ENCODE data around the gene MZT1.

DNA sequence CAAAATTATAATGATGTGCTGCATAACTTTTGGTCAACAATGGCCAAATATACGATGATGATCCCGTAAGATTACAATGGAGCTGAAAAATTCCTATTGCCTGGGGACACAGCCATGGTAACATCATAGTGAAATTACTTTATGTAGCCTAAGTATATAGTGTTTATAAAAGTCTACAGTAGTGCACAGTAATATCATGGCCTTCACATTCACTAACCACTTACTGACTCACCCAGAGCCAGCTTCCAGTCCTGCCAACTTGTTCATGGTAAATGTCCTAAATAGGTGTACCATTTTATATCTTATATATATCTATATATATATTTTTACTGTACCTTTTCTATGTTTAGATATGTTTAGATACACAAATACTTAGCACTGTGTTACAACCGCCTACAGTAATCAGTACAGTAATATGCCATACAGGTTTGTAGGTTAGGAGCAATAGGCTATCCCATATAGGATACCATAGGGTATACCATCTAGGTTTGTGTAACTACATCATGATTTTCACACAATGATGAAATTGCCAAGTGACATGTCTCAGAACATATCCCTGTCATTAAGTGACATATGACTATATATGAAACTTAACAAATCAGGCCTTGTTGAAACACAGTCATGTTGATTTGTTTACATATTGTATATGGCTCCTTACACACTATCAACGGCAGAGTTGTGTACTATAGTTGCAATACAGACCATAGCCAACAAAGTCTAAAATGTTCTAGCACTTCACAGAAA, 30.5 kb upstream of the MZT1 start:
- TF ChIP-seq, protein P1, sequence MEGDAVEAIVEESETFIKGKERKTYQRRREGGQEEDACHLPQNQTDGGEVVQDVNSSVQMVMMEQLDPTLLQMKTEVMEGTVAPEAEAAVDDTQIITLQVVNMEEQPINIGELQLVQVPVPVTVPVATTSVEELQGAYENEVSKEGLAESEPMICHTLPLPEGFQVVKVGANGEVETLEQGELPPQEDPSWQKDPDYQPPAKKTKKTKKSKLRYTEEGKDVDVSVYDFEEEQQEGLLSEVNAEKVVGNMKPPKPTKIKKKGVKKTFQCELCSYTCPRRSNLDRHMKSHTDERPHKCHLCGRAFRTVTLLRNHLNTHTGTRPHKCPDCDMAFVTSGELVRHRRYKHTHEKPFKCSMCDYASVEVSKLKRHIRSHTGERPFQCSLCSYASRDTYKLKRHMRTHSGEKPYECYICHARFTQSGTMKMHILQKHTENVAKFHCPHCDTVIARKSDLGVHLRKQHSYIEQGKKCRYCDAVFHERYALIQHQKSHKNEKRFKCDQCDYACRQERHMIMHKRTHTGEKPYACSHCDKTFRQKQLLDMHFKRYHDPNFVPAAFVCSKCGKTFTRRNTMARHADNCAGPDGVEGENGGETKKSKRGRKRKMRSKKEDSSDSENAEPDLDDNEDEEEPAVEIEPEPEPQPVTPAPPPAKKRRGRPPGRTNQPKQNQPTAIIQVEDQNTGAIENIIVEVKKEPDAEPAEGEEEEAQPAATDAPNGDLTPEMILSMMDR (IDR thresholded peaks at IDR 0.05 in 2 of 3, conservative IDR thresholded peaks at IDR 0.05 in 1 of 3; ENCODE audit: control insufficient read depth in 2 of 3, extremely low read depth in 1 of 3, insufficient read depth in 1 of 3, low read depth in 3 of 3, low read length in 3 of 3) = no peak
- TF ChIP-seq HCFC1 (IDR thresholded peaks at IDR 0.05; ENCODE audit: low read length) = no peak
- no peak for TF ChIP-seq ZZZ3 (IDR thresholded peaks at IDR 0.05; ENCODE audit: control insufficient read depth, insufficient read length, low read depth)
- TF ChIP-seq, protein P2, sequence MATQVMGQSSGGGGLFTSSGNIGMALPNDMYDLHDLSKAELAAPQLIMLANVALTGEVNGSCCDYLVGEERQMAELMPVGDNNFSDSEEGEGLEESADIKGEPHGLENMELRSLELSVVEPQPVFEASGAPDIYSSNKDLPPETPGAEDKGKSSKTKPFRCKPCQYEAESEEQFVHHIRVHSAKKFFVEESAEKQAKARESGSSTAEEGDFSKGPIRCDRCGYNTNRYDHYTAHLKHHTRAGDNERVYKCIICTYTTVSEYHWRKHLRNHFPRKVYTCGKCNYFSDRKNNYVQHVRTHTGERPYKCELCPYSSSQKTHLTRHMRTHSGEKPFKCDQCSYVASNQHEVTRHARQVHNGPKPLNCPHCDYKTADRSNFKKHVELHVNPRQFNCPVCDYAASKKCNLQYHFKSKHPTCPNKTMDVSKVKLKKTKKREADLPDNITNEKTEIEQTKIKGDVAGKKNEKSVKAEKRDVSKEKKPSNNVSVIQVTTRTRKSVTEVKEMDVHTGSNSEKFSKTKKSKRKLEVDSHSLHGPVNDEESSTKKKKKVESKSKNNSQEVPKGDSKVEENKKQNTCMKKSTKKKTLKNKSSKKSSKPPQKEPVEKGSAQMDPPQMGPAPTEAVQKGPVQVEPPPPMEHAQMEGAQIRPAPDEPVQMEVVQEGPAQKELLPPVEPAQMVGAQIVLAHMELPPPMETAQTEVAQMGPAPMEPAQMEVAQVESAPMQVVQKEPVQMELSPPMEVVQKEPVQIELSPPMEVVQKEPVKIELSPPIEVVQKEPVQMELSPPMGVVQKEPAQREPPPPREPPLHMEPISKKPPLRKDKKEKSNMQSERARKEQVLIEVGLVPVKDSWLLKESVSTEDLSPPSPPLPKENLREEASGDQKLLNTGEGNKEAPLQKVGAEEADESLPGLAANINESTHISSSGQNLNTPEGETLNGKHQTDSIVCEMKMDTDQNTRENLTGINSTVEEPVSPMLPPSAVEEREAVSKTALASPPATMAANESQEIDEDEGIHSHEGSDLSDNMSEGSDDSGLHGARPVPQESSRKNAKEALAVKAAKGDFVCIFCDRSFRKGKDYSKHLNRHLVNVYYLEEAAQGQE (IDR thresholded peaks at IDR 0.05; ENCODE audit: low read depth, low read length) = no peak
- TF ChIP-seq NBN (IDR thresholded peaks at IDR 0.05) = no peak
- TF ChIP-seq, protein P3, sequence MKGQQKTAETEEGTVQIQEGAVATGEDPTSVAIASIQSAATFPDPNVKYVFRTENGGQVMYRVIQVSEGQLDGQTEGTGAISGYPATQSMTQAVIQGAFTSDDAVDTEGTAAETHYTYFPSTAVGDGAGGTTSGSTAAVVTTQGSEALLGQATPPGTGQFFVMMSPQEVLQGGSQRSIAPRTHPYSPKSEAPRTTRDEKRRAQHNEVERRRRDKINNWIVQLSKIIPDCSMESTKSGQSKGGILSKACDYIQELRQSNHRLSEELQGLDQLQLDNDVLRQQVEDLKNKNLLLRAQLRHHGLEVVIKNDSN (IDR thresholded peaks at IDR 0.05; ENCODE audit: borderline replicate concordance, extremely low read length, insufficient read depth, low read depth, low read length) = no peak

Data from GM12878 (cell line).